ENCODE results near the gene CFAP97.

- TF ChIP-seq CTCF (optimal IDR thresholded peaks at IDR 0.05 in 1 of 3, IDR thresholded peaks at IDR 0.05 in 1 of 3, conservative IDR thresholded peaks at IDR 0.05 in 1 of 3; ENCODE audit: extremely low read depth in 1 of 3, insufficient read depth in 2 of 3, low read length in 3 of 3) (no peak), EZH2 (IDR thresholded peaks at IDR 0.05; ENCODE audit: low read length) (no peak)
These were observed 14.0 kb downstream of the CFAP97 start for GRCh38 chr4:185189606-185190305.

Measured in keratinocyte (primary cell).